Endothelial cell (in vitro differentiated cells): ENCODE results near the gene DOCK3. TPM values are rescaled to one million over a fixed set of nuclear protein-coding genes. Genes with fewer than 3 reads are reported as not detected.
A peak's percentile ranks its signal among the peaks of the same experiment; 100 is the strongest.

Source experiments
- DNase-seq: peaks from one replicate; pipeline ENCODE4 v3.0.0; 2021; ENCODE audit warnings: low spot score
- H3K27ac Mint-ChIP-seq: one replicate; pipeline ENCODE4 v1.8.0; 2021; ENCODE audit warnings: mixed read lengths, inconsistent platforms; ENCODE audit not compliant: unreplicated experiment
- H3K27me3 Mint-ChIP-seq: one replicate; pipeline ENCODE4 v1.8.0; 2021; ENCODE audit warnings: mild to moderate bottlenecking, moderate library complexity, mixed read lengths, inconsistent platforms; ENCODE audit not compliant: unreplicated experiment
- H3K36me3 Mint-ChIP-seq: one replicate; pipeline ENCODE4 v1.8.0; 2021; ENCODE audit warnings: mild to moderate bottlenecking, low read depth, mixed read lengths, inconsistent platforms; ENCODE audit not compliant: unreplicated experiment
- H3K4me1 Mint-ChIP-seq: one replicate; pipeline ENCODE4 v1.8.0; 2021; ENCODE audit warnings: mild to moderate bottlenecking, mixed read lengths, inconsistent platforms; ENCODE audit not compliant: unreplicated experiment
- H3K4me3 Mint-ChIP-seq: one replicate; pipeline ENCODE4 v1.8.0; 2021; ENCODE audit warnings: mild to moderate bottlenecking, mixed read lengths, inconsistent platforms; ENCODE audit not compliant: unreplicated experiment
- H3K9me3 Mint-ChIP-seq: one replicate; pipeline ENCODE4 v1.8.0; 2021; ENCODE audit warnings: mixed read lengths, inconsistent platforms; ENCODE audit not compliant: unreplicated experiment
- CTCF ChIP-seq: fragments of 200-600 bp; sonication (generic); IDR thresholded peaks from one replicate; pipeline ENCODE4 v1.5.0; 2021; ENCODE audit warnings: antibody characterized with exemption; ENCODE audit not compliant: unreplicated experiment
- total RNA-seq: library from RNA; stranded (reverse); fragmentation: NEBNext Ultra II Directional; extraction: Animal tissue kit (Norgen Biotek cat#: 25700); gene quantifications from one replicate; pipeline ENCODE4 v1.2.1, GENCODE V29; 2021; ENCODE audit not compliant: unreplicated experiment

DOCK3 gene
- total RNA-seq, 1 donor from 2014 or later = 1.3 TPM

DNA sequence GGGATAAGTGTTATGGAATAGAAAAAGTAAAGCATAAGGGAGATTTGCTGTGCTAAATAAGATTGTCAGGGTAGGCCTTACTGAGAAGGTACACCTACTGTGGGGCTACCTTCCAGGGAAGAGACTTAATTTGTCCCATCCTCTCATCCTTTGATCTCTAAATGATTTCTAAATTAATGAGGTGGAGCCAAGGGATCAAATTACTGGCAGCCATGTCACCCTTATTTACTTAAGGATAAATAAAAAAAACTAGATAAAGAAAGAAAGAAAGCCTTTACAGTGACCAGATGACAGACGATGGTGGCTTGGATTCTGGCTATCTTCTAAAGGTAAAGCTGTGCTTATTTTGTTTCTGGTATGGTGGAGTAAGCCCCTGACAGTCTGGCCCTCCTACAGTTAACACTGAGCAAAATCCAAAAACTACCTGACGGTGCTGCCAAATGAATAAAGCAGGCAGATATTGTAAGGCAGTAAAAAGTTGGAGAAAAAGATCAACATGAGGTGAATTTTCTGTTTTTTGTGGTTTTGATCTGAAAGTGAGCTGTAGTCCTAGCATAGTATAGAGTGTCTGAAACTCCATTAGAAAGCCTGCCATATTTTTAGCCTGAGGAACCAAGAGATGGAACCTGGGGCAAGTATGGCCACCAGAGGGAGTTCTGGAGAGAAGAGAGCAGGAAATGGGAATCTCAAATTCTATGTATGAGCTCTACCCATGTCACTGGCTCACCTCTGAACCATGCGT, 425.2 kb downstream of the DOCK3 start:
- TF ChIP-seq CTCF = peak; percentile 61
- H3K36me3 Mint-ChIP-seq = no peaks in the 10 kb centered on the region
- H3K4me3 Mint-ChIP-seq = no peak overlapping the region
- DNase-seq = peak; percentile 65
- no peaks in the 10 kb centered on the region for H3K9me3 Mint-ChIP-seq
- no peaks in the 10 kb centered on the region for H3K27me3 Mint-ChIP-seq
- no peaks in the 10 kb centered on the region for H3K4me1 Mint-ChIP-seq
- H3K27ac Mint-ChIP-seq = no peak overlapping the region

DNA sequence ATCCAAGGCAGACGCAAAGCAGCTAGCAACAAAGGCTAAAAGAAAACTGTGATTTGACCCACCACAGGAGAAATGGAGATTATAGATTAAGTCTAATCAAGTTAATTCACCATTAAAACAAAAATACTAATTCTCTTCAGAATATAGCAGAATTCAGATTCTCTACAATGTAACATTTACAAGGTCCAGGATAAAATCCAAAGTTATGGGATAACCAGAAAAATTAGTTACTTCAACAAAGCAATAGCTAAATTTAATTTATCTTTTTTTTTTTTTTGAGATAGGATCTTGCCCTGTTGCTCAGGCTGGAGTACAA, 425.8 kb downstream of the DOCK3 start:
- DNase-seq = no peak
- Mint-ChIP-seq H3K9me3 (no peaks in the 10 kb centered on the region), H3K4me1 (no peaks in the 10 kb centered on the region), H3K27ac (no peak overlapping the region), H3K36me3 (no peaks in the 10 kb centered on the region), H3K27me3 (no peaks in the 10 kb centered on the region), H3K4me3 (no peak overlapping the region)
- TF ChIP-seq CTCF = no peak

- H3K27me3 Mint-ChIP-seq = no peaks in the 10 kb centered on the region
- no peak for DNase-seq
- TF ChIP-seq CTCF = no peak
- H3K27ac Mint-ChIP-seq = no peak overlapping the region
- H3K9me3 Mint-ChIP-seq = no peaks in the 10 kb centered on the region
- H3K4me3 Mint-ChIP-seq = no peak overlapping the region
- H3K36me3 Mint-ChIP-seq = no peaks in the 10 kb centered on the region
- no peaks in the 10 kb centered on the region for H3K4me1 Mint-ChIP-seq
Measured at GRCh38 chr3:51102396-51102795, 427.7 kb downstream of the DOCK3 start.

- no peak for DNase-seq
- no peaks in the 10 kb centered on the region for H3K27me3 Mint-ChIP-seq
- no peaks in the 10 kb centered on the region for H3K9me3 Mint-ChIP-seq
- H3K4me1 Mint-ChIP-seq = no peaks in the 10 kb centered on the region
- no peak overlapping the region for H3K4me3 Mint-ChIP-seq
- H3K27ac Mint-ChIP-seq = no peak overlapping the region
- H3K36me3 Mint-ChIP-seq = no peaks in the 10 kb centered on the region
- TF ChIP-seq CTCF = no peak
Measured at GRCh38 chr3:51106242-51106876, 431.6 kb downstream of the DOCK3 start.

GRCh38 chr3:51110586-51110985, 435.9 kb downstream of the DOCK3 start:
- H3K27me3 Mint-ChIP-seq = no peaks in the 10 kb centered on the region
- no peak for DNase-seq
- H3K9me3 Mint-ChIP-seq = no peaks in the 10 kb centered on the region
- H3K4me1 Mint-ChIP-seq = no peaks in the 10 kb centered on the region
- no peak for TF ChIP-seq CTCF
- H3K27ac Mint-ChIP-seq = no peak overlapping the region
- no peaks in the 10 kb centered on the region for H3K36me3 Mint-ChIP-seq
- H3K4me3 Mint-ChIP-seq = no peak overlapping the region
